Dermis microvascular lymphatic vessel endothelial cell (primary cell): Measurements from ENCODE around the gene CCDC134. TPM values are rescaled to one million over a fixed set of nuclear protein-coding genes. Genes with fewer than 3 reads are reported as not detected.

Source experiments
- total RNA-seq: library from RNA; depleted of rRNA; stranded (reverse); fragments of >200 nt; gene quantifications from 2 replicates; pipeline ENCODE4 v1.2.1, GENCODE V29; 2014

CCDC134 gene
- total RNA-seq, 1 donor from 2014 or later: 4.2 TPM

Other genes with a start within 250 kb of the CCDC134 start
- not detected in 2 replicates for gene CSDC2, start 239.7 kb upstream of the CCDC134 start, total RNA-seq
- gene PMM1, start 210.8 kb upstream of the CCDC134 start, total RNA-seq: 2.2 and 3.2 TPM in 2 replicates
- gene DESI1, start 179.6 kb upstream of the CCDC134 start, total RNA-seq: 15.0 and 17.2 TPM in 2 replicates
- gene XRCC6, start 179.4 kb upstream of the CCDC134 start, total RNA-seq: 286 and 375 TPM in 2 replicates
- 67.3 and 89.5 TPM in 2 replicates for gene SNU13, start 111.8 kb upstream of the CCDC134 start, total RNA-seq
- 2.3 and 3.7 TPM in 2 replicates for gene MEI1, start 101.2 kb upstream of the CCDC134 start, total RNA-seq
- 41.0 and 68.7 TPM in 2 replicates for gene SREBF2, start 32.4 kb downstream of the CCDC134 start, total RNA-seq
- not detected in 2 replicates for gene SHISA8, start 114.4 kb downstream of the CCDC134 start, total RNA-seq
- under 0.01 TPM in 2 replicates for gene TNFRSF13C, start 126.1 kb downstream of the CCDC134 start, total RNA-seq
- gene CENPM, start 146.5 kb downstream of the CCDC134 start, total RNA-seq: 14.4 and 30.0 TPM in 2 replicates
- gene SEPTIN3, start 168.8 kb downstream of the CCDC134 start, total RNA-seq: under 0.01 TPM in 2 replicates
- not detected in 2 replicates for gene WBP2NL, start 198.1 kb downstream of the CCDC134 start, total RNA-seq